Measurements from ENCODE around the gene IGFLR1.

DNA sequence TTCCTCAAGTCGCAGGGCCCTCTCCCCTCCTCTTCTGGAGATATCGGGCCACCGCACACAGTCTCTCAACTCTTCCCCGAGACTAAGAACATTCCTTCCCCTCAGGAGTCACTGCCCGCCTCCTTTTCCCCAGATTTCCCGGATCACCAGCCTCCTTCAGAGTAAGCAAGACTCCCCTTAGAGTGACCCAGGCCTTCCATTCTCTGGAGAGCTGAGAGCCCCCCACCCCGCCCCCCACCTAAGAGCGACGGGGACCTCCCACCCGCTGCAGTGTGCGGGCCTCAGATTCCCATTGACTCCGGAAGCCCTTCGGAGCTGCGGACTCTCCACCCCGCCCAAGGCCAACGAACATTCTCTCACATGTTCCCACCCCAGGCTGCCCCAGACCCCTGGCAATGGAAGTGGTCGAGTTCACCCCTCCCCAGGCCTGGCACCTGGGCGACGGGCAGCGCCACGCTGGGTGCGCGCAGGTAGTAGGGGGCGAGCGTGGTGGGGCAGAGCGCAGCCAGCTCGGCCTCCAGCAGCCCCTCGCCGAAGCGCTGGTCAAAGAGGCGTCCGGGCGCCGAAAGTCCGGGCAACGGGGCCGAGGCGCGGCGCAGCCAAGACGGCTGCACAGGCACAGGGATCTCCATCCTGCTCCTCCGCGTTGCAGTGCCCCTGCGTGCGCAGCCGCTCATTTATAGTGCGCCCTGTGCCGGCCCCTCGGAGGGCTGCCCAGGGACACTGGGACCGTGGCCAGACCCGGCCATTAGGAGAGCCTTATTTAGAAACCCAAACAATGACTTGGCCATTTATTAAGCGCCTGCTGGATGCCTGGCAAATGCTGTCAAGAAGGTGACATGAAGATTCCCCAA lies 14.4 kb upstream of the IGFLR1 start, which contains the start of gene HSPB6:
- TF ChIP-seq, protein P1, sequence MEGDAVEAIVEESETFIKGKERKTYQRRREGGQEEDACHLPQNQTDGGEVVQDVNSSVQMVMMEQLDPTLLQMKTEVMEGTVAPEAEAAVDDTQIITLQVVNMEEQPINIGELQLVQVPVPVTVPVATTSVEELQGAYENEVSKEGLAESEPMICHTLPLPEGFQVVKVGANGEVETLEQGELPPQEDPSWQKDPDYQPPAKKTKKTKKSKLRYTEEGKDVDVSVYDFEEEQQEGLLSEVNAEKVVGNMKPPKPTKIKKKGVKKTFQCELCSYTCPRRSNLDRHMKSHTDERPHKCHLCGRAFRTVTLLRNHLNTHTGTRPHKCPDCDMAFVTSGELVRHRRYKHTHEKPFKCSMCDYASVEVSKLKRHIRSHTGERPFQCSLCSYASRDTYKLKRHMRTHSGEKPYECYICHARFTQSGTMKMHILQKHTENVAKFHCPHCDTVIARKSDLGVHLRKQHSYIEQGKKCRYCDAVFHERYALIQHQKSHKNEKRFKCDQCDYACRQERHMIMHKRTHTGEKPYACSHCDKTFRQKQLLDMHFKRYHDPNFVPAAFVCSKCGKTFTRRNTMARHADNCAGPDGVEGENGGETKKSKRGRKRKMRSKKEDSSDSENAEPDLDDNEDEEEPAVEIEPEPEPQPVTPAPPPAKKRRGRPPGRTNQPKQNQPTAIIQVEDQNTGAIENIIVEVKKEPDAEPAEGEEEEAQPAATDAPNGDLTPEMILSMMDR (IDR thresholded peaks at IDR 0.05) = no peak
- TF ChIP-seq, protein P2, sequence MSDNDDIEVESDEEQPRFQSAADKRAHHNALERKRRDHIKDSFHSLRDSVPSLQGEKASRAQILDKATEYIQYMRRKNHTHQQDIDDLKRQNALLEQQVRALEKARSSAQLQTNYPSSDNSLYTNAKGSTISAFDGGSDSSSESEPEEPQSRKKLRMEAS (CRISPR knock-in tag; IDR thresholded peaks at IDR 0.05) = no peak
- TF ChIP-seq TEAD4 (CRISPR knock-in tag; IDR thresholded peaks at IDR 0.05) (no peak), NR2C2 (CRISPR knock-in tag; IDR thresholded peaks at IDR 0.05) (no peak), FOXP1 (CRISPR knock-in tag; IDR thresholded peaks at IDR 0.05; ENCODE audit: borderline replicate concordance) (0 out of 2 replicates have a peak, but pooled peaks have one; percentile 18), CBFB (CRISPR knock-in tag; IDR thresholded peaks at IDR 0.05; ENCODE audit: low read depth) (no peak), CREM (CRISPR knock-in tag; IDR thresholded peaks at IDR 0.05) (no peak)
